CD4-positive, alpha-beta T cell treated with Interleukin-4 for 1 hour (primary cell): Measurements from ENCODE around the gene DHRS4.
"Not testable (repeated sequence)": the region's sequence is repeated elsewhere in the genome, so short reads cannot be mapped to it uniquely, and the experiment has no call there.

Experiments
- DNase-seq, 2 donors: peaks; one replicate each; pipeline ENCODE4 v3.0.0-alpha.2; 2020 to 2022

Gene DHRS4

DNA sequence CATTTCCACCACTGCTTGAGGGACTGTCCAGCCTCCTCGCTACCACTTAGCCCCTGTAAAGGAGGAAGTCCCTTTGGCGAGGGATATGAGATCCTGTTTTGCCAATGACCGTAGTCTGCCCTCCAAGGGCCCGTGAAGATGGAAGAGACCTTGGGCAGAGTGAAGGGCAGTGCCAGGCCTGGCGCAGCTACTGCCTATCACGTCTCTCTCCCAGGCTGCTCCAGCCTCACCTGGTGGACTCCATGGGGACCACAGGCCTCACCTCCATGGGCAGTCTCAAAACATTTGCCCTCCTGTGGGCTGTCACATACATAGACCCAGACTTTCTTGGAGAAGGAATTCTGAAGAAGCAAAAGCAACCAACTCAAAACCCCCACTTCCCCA, 34.6 kb downstream of the DHRS4 start:
- not testable (repeated sequence) for DNase-seq

DNA sequence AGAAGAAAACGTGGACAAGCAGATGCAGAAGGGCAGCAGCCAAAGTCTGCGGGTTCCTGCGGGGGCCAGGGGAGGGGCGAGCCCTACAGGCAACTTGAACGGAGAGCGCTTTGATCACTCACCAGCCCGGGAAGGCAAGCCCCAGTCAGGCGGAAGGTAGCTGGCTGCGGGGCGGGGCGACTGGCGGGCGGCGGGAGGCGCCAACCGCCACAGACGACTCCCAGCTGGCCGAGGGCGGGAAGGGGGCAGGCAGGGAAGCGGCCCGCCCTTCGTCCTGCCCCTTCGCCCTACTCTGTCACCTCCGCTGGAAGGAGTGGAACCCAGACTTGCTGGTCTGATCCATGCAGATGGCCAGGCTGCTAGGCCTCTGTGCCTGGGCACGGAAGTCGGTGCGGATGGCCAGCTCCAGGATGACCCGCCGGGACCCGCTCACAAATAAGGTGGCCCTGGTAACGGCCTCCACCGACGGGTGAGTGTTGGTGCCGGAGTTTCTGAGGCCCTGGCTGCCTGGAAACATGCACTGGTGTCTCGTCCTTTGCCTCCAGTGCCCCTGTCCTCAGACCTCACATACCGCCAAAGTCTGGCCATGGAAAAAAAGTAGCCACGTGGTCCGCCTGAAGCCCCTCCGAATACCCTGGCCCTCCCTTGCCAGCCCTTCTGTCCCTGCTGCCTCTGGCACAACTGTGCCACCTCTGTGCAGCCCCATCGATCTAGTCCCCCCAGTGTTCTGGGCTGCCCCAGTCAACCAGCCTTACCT, 35.2 kb downstream of the DHRS4 start, which contains the start of gene DHRS4L2:
Gene DHRS4L2 (plus strand): TSS at position 323 of the 757 bp plus-strand sequence. CDS start 19 bp downstream, at position 342.
- peak; percentile 66 to 71 for DNase-seq

DNA sequence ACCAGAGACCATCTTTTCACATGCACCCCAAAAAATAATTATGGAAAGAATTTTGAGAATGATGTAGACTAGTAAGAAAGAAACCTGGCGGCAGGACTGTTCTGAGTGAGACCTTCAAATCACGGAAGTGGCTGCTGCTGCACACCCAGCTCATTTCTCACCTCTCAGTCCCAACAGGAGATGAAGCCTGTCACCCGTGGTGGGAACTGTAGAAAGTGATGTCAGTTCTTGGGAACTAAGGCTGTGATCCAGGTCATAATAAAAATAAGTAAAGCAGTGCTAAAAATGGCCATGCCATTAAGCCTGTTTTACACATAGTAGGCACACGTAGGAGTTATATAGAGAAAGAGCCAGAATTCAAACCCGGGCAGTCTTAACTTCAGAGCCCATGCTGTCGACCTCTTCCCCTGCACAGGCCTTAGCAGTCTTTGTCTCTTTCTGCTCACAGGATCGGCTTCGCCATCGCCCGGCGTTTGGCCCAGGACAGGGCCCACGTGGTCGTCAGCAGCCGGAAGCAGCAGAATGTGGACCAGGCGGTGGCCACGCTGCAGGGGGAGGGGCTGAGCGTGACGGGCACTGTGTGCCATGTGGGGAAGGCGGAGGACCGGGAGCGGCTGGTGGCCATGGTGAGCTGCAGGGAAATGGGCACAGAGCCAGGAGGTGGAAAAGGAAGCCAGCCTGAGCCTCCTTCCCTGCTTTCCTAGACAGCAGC, 36.3 kb downstream of the DHRS4 start:
- peak in 1 of 2 donors; percentile 15 for DNase-seq

DNA sequence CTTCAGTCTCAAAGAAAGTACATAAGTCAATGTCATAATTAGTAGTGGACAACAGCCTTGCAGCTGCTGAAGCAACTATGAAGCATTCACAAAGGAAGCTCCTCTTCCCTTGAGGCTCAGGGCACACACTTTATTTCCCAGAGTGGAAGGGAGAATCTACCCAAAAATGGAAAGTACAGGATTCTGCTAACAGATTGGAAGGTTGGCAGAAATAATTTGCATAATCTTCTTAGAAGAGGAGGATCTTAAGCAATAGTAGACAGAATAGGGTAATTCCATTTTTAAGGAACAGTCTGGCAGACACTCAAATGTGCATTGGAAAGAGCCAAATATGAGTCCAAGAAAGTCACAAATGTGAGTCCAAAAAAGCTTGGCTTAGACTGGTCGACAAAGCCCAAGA, 37.4 kb downstream of the DHRS4 start:
- DNase-seq, result not testable (repeated sequence)

DNA sequence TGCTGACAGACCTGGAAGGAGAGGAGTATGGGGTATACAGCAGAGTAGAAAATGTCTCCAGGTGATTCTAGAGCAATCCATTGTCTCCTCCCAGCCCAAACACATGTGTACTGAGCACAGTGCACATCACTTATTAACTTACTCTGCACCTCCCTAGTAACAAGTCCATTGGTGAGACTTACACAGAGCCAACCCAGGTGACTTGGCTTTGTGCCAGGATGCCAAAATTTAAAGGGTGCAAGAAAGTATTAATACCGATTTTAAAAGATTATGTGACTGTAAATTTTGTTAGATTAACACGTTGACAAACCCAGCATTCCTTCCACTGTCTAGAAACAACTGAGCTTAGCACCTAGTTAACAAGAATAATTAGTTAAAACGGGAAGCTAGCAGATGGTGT, 39.5 kb downstream of the DHRS4 start:
- not testable (repeated sequence) for DNase-seq

DNA sequence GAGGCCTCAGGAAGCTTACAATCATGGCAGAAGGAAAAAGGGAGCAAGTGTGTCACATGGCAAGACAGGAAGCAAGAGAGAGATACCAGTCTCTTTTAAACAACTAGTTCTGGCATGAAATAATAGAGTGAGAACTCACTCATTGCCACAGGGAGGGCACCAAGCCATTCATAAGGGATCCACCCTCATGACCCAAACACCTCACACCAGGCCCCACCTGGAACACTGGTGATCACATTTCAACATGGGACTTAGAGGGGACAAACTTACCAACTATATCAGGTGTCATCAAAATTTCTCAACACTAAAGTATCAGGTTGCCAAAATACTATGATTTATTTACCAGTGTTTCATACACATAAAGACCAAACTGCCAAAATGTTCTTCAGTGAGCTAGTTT, 42.4 kb downstream of the DHRS4 start:
- not testable (repeated sequence) for DNase-seq

DNA sequence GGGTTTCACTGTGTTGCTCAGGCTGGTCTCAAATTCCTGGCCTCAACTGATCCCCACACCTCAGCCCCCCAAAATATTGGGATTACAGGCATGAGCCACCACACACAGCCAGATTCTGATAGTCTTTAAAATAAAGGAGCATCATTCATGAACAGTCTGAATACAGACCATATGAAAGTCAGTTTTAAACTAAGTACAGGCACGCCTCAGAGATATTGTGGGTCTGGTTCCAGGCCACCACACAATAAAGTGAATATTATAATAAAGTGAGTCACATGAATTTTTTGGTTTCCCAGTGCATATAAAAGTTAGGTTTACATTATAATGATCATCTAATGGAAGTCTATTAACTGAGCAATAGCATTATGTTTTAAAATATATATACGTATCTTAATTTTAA, 43.3 kb downstream of the DHRS4 start:
- not testable (repeated sequence) for DNase-seq

DNA sequence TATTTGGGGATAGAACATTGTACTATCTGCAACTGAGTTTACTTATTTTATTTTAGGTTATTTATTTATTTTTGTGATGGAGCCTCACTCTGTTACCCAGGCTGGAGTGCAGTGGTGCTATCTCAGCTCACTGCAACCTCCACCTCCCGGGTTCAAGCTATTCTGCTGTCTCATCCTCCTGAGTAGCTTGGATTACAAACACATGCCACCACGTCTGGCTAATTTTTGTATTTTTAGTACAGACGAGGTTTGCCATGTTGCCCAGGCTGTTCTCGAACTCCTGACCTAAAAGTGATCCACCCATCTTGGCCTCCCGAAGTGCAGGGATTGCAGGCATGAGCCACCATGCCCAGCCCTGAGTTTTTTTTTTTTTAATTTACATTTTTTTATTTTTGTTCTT, 46.1 kb downstream of the DHRS4 start:
- not testable (repeated sequence) for DNase-seq

DNA sequence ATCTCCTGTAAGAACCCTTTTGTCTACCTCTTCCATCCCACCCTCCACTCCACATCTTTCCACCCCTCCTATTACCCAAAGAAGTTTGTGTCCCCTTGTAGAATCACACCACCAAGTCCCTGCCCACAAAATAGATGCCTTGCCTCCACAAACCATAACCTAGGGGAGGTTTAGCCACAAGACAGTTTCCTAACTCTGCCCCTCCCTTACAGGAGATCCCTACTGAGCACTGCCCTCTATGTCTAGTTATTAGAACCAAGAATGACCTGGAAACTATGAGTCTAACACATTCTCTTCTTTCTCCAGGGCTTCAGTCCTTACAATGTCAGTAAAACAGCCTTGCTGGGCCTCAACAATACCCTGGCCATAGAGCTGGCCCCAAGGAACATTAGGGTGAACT, 47.5 kb downstream of the DHRS4 start:
- not testable (repeated sequence) for DNase-seq

DNA sequence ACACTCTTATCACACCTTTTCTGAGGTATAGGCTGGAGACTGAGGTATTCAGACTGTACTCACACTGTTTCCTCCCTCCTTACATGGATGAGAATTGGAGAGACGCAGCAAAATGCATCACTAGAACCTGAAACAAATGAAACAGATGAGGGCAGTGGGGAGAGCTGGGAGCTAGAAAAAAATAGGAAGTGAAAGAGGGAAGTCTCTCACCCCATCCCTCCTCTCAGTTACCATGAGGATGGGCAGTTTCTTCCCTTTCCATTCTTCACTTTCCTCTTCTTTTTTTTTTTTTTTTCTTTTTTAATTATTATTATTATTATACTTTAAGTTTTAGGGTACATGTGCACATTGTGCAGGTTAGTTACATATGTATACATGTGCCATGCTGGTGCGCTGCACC, 48.1 kb downstream of the DHRS4 start:
- DNase-seq, result not testable (repeated sequence)

DNA sequence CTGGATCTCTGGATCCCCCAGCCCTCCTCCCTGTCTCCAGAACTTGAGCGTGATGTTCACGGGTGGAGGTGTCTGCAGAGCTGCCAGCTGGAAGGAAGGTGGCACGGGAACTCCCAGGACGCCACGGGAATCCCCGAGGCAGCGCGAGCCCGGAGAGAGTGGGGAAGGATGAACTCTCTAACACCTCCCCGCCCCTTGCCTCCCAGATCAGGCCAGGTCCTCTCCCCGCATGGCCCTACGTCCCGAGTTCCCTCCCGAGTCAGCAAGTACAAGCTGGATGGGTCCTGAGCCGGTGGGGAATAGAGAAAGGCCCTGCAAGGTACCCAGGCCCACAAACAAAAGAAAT, 52.9 kb downstream of the DHRS4 start:
- DNase-seq, result not testable (repeated sequence)

DNA sequence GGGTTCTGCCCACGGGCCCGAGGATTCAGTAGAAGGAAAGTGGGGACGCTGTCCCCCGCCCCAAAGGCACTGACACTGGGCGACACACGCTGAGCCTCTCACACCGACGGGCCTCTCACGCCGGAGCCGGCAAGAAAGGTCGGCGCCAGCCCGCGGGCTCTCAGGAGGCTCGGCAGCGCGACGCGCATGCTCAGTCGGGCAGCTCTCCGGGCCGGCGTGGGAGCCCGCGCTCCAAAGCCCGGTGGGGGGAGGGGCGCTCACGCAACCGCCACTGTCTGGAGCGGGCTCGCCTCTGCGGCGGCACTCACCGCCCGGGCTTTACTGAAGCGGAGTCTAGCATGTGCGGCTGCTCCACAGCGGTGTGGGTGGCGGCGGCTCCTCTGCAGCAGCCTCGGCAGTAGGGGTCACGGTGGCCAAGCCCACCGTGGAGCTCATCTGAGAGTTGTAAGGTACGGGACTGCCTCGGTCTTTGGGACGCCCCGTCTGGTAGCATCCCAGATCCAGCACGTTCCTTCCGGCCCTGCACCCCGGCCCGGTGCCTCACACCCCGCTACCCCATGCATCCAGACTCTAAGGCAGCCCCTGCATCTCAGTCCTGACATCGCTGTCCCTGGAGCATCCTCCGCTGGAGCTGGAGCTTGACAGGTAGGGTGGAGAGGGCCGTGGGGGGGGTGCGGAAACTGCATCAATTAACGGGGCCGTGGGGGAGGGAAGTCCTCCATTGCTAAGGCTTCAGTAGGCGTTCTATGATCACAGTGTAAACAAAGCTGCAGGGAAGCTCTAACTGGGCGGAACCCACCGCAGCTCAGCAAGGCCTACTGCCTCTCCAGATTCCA, 53.5 kb downstream of the DHRS4 start:
- peak; percentile 67 for DNase-seq

DNA sequence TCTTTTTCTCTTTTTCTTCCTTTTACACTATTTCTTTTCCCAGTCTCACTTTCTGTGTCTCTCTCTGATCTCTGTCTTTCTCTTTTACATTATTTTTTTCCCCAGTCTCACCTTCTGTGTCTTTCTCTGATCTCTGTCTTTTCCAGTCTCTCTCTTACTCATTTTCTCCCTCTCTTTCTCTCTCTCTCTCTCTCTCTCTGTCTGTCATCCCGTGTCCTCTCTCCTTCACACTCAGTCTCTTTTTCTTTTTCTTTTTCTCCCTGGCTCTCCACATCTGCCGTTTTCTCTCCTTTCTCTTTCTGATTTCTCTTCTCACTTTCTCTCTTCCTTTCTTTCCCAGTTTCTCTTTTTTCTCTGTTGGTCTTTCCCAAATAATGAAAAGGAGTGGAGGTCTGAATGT, 57.5 kb downstream of the DHRS4 start:
- DNase-seq, result no peak

DNA sequence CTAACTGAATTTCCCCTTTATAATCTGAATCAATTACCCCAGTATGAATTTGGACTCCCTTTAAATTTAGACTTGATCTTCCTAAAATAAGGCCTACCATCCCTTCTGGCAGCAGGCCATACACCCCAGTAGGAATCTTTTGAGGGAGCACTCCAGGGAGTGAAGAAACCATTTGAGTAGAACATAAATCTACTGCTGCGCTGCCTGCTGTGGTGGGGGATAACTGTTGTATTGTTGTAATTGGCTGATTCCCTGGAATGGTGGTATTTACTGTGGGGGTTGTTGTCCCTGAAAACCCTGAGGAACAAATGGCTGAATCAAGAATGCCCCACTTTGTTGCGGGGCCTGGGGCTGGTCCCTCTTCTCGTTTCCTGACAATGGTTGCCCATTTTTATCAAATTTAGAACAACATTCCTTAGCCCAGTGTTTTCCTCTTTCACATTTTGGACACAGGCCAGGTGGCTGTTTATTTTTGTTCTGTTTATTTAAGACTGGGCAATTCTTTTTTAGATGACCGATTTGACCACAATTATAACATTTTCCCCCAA, 59.2 kb downstream of the DHRS4 start:
- not testable (repeated sequence) for DNase-seq

DNA sequence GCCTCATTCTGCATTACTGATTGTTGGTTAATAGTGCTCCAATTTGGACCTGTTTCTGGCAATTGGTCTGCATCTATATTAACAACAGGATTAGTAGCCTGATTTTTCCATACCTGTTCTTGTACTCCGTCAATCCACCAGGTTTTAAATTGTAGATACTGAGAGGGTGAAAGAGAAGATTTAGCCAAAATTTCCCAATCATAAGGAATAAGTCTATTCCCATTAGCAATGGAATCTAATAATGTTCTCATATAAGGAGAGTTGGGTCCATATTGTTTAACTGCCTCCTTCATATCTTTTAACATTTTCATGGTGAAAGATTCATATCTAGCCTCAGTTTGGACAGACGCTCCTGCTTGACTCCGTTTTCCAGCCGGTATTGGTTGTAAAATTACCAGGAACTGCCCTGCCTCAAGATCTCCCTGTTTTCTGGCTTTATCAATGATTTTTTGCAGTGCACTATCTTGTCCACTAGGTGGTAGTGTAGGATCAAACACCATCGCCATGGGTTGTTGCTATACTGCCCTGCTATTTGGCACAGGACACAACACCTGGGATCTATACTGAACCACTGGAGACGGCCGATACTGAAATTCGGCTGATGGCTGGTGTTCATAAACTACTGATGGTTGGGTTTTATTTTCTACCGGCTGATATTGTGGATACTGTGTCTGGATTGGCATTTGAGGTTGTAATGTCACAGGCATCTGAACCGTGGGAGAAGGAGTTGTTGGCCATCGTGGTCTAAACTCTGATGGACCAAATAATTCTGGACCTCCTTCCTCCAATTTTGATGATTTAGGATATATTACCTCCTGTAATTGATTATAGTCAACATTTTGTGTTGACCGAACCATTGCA, 60.3 kb downstream of the DHRS4 start:
- DNase-seq, result peak; percentile 66 to 84

DNA sequence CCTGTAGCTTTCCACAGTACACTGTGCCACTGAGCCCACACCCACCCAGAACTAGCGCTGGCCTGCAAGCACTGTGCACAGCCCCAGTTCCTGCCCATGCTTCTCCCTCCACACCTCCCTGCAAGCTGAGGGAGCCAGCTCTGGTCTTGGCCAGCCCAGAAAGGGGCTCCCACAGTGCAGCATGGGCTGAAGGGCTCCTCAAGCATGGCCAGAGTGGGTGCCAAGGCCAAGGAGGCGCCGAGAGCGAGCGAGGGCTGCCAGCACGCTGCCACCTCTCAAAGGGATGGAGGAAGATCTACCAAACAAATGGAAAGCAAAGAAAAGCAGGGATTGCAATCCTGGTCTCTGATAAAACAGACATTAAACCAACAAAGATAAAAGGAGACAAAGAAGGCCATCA, 62.2 kb downstream of the DHRS4 start:
- not testable (repeated sequence) for DNase-seq
